NCI-H2227 (cell line): ENCODE results near the gene THRSP.
"Not testable (repeated sequence)": the region's sequence is repeated elsewhere in the genome, so short reads cannot be mapped to it uniquely, and the experiment has no call there.

Experiments
- DNase-seq: peaks from one replicate; lab custom pipeline; 2025; ENCODE audit not compliant: unreplicated experiment; lab: John Stamatoyannopoulos, UW

Gene THRSP

GRCh38 chr11:78086521-78087074, 22.9 kb downstream of the THRSP start:
- DNase-seq = not testable (repeated sequence)

GRCh38 chr11:78094250-78094649, 30.6 kb downstream of the THRSP start:
- no peak for DNase-seq

GRCh38 chr11:78097666-78098385, 34.2 kb downstream of the THRSP start:
- no peak for DNase-seq

- no peak for DNase-seq
Observed at GRCh38 chr11:78099666-78100065, 36.0 kb downstream of the THRSP start.

GRCh38 chr11:78100261-78100660, 36.6 kb downstream of the THRSP start:
- no peak for DNase-seq

GRCh38 chr11:78100676-78101472, 37.2 kb downstream of the THRSP start:
- no peak for DNase-seq

GRCh38 chr11:78109081-78110015, 45.7 kb downstream of the THRSP start:
- no peak for DNase-seq

- DNase-seq = no peak
Observed at GRCh38 chr11:78110351-78110750, 46.7 kb downstream of the THRSP start.

GRCh38 chr11:78110830-78111229, 47.2 kb downstream of the THRSP start:
- no peak for DNase-seq

GRCh38 chr11:78111298-78111697, 47.6 kb downstream of the THRSP start:
- DNase-seq = no peak

- DNase-seq = no peak
Observed at GRCh38 chr11:78112582-78113275, 49.1 kb downstream of the THRSP start.
